GM12865 (cell line): ENCODE results near the gene EIF5A.
A peak's percentile ranks its signal among the peaks of the same experiment; 100 is the strongest.

Source experiments
- DNase-seq: peaks from one replicate; pipeline ENCODE4 v3.0.0; 2010; ENCODE audit warnings: low read depth
- H3K4me3 ChIP-seq: 2 replicates; pipeline ENCODE4 v1.5.1; 2011; ENCODE audit warnings: mild to moderate bottlenecking, low read depth, low read length, control low read depth
- TF ChIP-seq, protein P1 (sequence below): IDR thresholded peaks from 2 replicates; pipeline ENCODE4 v1.5.1; 2011; ENCODE audit warnings: low read length, control low read depth, low read depth, inconsistent platforms; ENCODE audit not compliant: insufficient read depth; ENCODE audit errors: missing control alignments

The EIF5A gene

DNA sequence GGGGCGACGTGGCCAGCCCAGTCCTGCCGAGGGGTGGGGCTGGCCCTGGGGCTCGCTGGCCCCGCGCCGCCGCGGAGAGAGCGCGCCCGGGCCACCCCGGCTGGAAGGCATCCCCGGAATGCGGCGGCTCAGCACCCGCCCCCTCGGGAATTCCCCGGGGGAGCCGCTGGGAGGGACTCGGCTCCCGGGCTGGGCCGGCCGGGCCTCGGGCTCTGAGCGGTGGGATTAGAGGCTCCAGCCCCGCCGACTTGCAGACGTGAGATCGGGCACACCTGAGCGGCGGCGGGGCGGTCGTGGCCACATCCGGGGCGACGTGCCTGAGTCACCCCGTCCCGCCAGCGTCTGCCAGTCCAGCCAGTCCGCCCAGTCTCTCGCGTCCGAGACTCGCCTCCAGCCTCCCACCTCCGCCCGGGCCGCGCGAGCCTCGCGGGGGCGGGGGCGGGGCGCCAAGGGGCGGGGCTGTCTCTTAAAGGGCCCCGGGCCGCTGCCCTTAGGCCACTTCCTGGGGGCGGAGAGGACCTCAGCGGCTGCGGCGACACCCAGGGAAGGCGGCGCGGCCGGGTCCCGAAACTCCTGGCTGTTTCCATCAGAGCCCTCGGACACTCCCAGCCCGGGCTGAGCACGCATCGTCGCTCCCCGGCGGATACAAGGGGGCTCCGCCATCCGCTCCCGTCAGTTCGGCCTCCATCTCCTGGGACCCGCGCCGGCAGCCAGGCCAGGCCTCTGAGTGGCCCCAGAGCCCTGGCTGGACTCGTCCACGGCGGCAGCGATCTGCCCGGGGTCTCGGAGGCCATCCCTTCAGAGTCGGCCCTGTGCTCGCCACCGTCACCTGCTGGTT, 44.5 kb downstream of the EIF5A start, which contains the start of gene KCTD11:
TSS of gene KCTD11 (plus strand) at position 498 of the 838 bp plus-strand sequence.
- peak; percentile 94 for DNase-seq
- H3K4me3 ChIP-seq: peak within 1 kb of the TSS; percentile 73
- TF ChIP-seq, protein P1, sequence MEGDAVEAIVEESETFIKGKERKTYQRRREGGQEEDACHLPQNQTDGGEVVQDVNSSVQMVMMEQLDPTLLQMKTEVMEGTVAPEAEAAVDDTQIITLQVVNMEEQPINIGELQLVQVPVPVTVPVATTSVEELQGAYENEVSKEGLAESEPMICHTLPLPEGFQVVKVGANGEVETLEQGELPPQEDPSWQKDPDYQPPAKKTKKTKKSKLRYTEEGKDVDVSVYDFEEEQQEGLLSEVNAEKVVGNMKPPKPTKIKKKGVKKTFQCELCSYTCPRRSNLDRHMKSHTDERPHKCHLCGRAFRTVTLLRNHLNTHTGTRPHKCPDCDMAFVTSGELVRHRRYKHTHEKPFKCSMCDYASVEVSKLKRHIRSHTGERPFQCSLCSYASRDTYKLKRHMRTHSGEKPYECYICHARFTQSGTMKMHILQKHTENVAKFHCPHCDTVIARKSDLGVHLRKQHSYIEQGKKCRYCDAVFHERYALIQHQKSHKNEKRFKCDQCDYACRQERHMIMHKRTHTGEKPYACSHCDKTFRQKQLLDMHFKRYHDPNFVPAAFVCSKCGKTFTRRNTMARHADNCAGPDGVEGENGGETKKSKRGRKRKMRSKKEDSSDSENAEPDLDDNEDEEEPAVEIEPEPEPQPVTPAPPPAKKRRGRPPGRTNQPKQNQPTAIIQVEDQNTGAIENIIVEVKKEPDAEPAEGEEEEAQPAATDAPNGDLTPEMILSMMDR: no peak

DNA sequence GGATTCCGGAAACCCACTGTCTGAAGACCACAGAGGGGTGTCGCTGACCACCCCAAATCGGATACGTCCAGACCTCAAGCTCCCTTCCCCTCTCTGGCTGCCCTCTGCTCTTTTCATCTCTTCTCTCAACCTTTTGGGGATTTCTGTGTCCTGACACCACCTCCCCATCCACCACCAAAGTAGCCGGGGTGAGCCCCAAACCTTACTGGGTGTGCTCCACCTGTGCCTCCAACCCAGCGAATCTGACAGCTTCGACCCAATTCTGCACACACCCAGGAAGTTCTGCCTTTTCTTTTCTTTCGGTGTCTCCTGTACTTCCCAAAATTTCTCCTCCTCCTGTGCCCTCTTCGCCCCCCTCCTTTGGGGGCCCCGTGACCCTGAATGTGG, 45.1 kb downstream of the EIF5A start:
- H3K4me3 ChIP-seq: peak overlapping the region; percentile 73
- TF ChIP-seq, protein P1: peak; percentile 66
- DNase-seq: no peak

DNA sequence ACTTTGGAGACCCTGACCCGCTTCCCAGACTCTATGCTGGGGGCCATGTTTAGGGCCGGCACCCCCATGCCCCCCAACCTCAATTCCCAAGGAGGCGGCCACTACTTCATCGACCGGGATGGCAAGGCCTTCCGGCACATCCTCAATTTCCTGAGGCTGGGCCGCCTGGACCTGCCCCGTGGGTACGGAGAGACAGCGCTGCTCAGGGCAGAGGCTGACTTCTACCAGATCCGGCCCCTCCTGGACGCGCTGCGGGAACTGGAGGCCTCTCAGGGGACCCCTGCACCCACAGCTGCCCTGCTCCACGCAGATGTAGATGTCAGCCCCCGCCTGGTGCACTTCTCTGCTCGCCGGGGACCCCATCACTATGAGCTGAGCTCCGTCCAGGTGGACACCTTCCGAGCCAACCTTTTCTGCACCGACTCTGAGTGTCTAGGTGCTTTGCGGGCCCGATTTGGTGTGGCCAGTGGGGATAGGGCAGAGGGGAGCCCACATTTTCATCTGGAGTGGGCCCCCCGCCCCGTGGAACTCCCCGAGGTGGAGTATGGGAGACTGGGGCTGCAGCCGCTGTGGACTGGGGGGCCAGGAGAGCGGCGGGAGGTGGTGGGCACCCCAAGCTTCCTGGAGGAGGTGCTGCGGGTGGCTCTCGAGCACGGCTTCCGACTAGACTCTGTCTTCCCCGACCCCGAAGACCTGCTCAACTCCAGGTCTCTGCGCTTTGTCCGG, 45.6 kb downstream of the EIF5A start:
- TF ChIP-seq, protein P1: no peak
- H3K4me3 ChIP-seq: peak overlapping the region; percentile 73
- DNase-seq: no peak

- DNase-seq: peak; percentile 64
- no peak overlapping the region for H3K4me3 ChIP-seq
- TF ChIP-seq, protein P1: no peak
Observed at GRCh38 chr17:7354262-7354843, 46.9 kb downstream of the EIF5A start.

DNA sequence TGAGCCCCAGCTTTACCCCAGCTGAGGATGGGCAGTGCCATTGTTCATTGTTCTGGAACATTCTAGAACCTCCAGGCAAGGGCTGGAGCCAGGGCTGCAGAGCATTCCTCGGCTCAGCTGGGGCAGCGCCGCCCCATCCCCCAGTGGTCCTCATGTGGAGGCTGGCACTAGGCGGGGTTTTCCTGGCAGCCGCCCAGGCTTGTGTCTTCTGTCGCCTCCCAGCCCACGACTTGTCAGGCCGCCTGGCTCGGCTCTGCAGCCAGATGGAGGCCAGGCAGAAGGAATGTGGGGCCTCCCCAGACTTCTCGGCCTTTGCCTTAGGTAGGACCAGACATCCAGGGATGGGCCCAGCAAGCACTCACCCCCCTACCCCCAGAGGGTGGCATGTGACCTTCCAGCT, 47.6 kb downstream of the EIF5A start, which contains the start of gene TMEM95:
TSS of gene TMEM95 (plus strand) at position 104 of the 400 bp plus-strand sequence. CDS start at position 153, 49 bp downstream.
- no peak within 1 kb of the TSS for H3K4me3 ChIP-seq
- TF ChIP-seq, protein P1: no peak
- no peak for DNase-seq

DNA sequence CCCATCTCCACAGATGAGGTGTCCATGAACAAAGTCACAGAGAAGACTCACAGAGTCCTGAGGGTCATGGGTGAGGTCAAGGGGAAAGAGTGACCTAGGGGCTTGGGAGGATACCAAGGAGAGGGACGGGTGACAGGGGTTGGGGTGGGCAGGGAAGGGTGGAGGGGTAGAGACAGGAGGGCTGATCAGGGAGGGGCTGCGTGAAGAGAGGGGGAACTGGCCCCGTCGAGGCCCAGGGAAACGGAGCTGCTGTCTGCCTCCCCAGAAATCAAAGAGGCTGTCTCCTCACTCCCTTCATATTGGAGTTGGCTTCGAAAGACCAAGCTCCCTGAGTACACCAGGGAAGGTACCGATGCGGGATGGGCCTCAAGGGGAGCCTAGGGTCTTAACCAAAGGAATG, 48.1 kb downstream of the EIF5A start:
- TF ChIP-seq, protein P1: no peak
- no peak overlapping the region for H3K4me3 ChIP-seq
- DNase-seq: no peak
